H9 (cell line): ENCODE results near the gene BAIAP2. TPM values are rescaled to one million over a fixed set of nuclear protein-coding genes. Genes with fewer than 3 reads are reported as not detected.

ENCODE experiments used
- DNase-seq: peaks from one replicate; pipeline ENCODE4 v3.0.0-alpha.2; 2017
- H2AFZ ChIP-seq: one replicate; pipeline ENCODE4 v1.6.1; 2013; ENCODE audit warnings: mild to moderate bottlenecking, low read length, control low read depth, moderate library complexity
- H2AK5ac ChIP-seq: 2 replicates; pipeline ENCODE4 v1.6.1; 2013; ENCODE audit warnings: low read length, control low read depth, mixed read lengths; ENCODE audit not compliant: insufficient read length
- H2BK120ac ChIP-seq: one replicate; pipeline ENCODE4 v1.6.1; 2013; ENCODE audit warnings: low read depth, mild to moderate bottlenecking, low read length, control low read depth, inconsistent platforms; ENCODE audit not compliant: poor library complexity, severe bottlenecking
- H2BK12ac ChIP-seq: 2 replicates; pipeline ENCODE4 v1.6.1; 2013; ENCODE audit warnings: low read length, control low read depth, mixed read lengths, low read depth; ENCODE audit not compliant: insufficient read length
- H2BK15ac ChIP-seq: 2 replicates; pipeline ENCODE4 v1.6.1; 2013; ENCODE audit warnings: low read depth, low read length, control low read depth
- H2BK20ac ChIP-seq: one replicate; pipeline ENCODE4 v1.6.1; 2013; ENCODE audit warnings: low read depth, mild to moderate bottlenecking, low read length, control low read depth, inconsistent platforms; ENCODE audit not compliant: poor library complexity, severe bottlenecking
- H2BK5ac ChIP-seq: 2 replicates; pipeline ENCODE4 v1.6.1; 2013; ENCODE audit warnings: low read length, control low read depth, mixed read lengths; ENCODE audit not compliant: insufficient read length
- H3K14ac ChIP-seq: 2 replicates; pipeline ENCODE4 v1.6.1; 2013; ENCODE audit warnings: low read length, control low read depth; ENCODE audit not compliant: insufficient read depth
- H3K18ac ChIP-seq: 2 replicates; pipeline ENCODE4 v1.6.1; 2013; ENCODE audit warnings: low read depth, mild to moderate bottlenecking, mixed read lengths, low read length, control low read depth; ENCODE audit not compliant: insufficient read length
- H3K23ac ChIP-seq: 2 replicates; pipeline ENCODE4 v1.6.1; 2013; ENCODE audit warnings: low read length, control low read depth, mixed read lengths, low read depth; ENCODE audit not compliant: insufficient read length
- H3K23me2 ChIP-seq: 2 replicates; pipeline ENCODE4 v1.6.1; 2013; ENCODE audit warnings: low read depth, mild to moderate bottlenecking, mixed read lengths, low read length, control low read depth; ENCODE audit not compliant: insufficient read length, poor library complexity, severe bottlenecking
- H3K27ac ChIP-seq: 2 replicates; pipeline ENCODE4 v1.5.1; 2013; ENCODE audit warnings: low read length, control low read depth, mixed read lengths, low read depth; ENCODE audit not compliant: insufficient read length
- H3K27me3 ChIP-seq: 2 replicates; pipeline ENCODE4 v1.6.1; 2013; ENCODE audit warnings: low read length, control low read depth, inconsistent platforms; ENCODE audit not compliant: insufficient read depth
- H3K4ac ChIP-seq: 2 replicates; pipeline ENCODE4 v1.6.1; 2013; ENCODE audit warnings: low read depth, mild to moderate bottlenecking, control low read depth, inconsistent platforms, low read length, moderate library complexity
- H3K4me1 ChIP-seq: 2 replicates; pipeline ENCODE4 v1.6.1; 2013; ENCODE audit warnings: low read length, control low read depth, inconsistent platforms; ENCODE audit not compliant: insufficient read depth
- H3K4me2 ChIP-seq: 2 replicates; pipeline ENCODE4 v1.6.1; 2013; ENCODE audit warnings: low read length, control low read depth, mixed read lengths; ENCODE audit not compliant: insufficient read length, insufficient read depth
- H3K56ac ChIP-seq: 2 replicates; pipeline ENCODE4 v1.6.1; 2013; ENCODE audit warnings: low read depth, mild to moderate bottlenecking, mixed read lengths, low read length, control low read depth; ENCODE audit not compliant: insufficient read length
- H3K79me1 ChIP-seq: 2 replicates; pipeline ENCODE4 v1.6.1; 2013; ENCODE audit warnings: low read depth, mild to moderate bottlenecking, moderate library complexity, low read length, control low read depth, inconsistent platforms; ENCODE audit not compliant: insufficient read depth, poor library complexity, severe bottlenecking
- H3K79me2 ChIP-seq: 2 replicates; pipeline ENCODE4 v1.6.1; 2013; ENCODE audit warnings: low read length, control low read depth, inconsistent platforms; ENCODE audit not compliant: insufficient read depth
- H3K9ac ChIP-seq: 2 replicates; pipeline ENCODE4 v1.6.1; 2013; ENCODE audit warnings: low read length, control low read depth, mixed read lengths; ENCODE audit not compliant: insufficient read length; ENCODE audit errors: extremely low read depth
- H3K9me3 ChIP-seq: one replicate; pipeline ENCODE4 v1.6.1; 2013; ENCODE audit warnings: low read depth, low read length, inconsistent platforms; ENCODE audit not compliant: control insufficient read depth
- H3T11ph ChIP-seq: one replicate; pipeline ENCODE4 v1.6.1; 2013; ENCODE audit warnings: mild to moderate bottlenecking, low read length, control low read depth, inconsistent platforms
- H4K20me1 ChIP-seq: one replicate; pipeline ENCODE4 v1.6.1; 2013; ENCODE audit not compliant: control insufficient read depth, insufficient read length, insufficient read depth
- H4K5ac ChIP-seq: 2 replicates; pipeline ENCODE4 v1.6.1; 2013; ENCODE audit warnings: low read depth, mild to moderate bottlenecking, mixed read lengths, low read length, control low read depth; ENCODE audit not compliant: insufficient read length
- H4K8ac ChIP-seq: replicated peaks from 2 replicates; pipeline ENCODE4 v1.6.1; 2013; ENCODE audit warnings: low read length, control low read depth, mixed read lengths, low read depth; ENCODE audit not compliant: insufficient read length
- H4K91ac ChIP-seq: 2 replicates; pipeline ENCODE4 v1.6.1; 2013; ENCODE audit warnings: low read depth, mild to moderate bottlenecking, moderate library complexity, mixed read lengths, low read length, control low read depth; ENCODE audit not compliant: insufficient read length
- H3K27ac Mint-ChIP-seq, 3 experiments: 2 replicates in 2 of 3; 3 replicates in 1 of 3; pipeline ENCODE4 v1.8.0; 2020 to 2021; ENCODE audit warnings: mixed read lengths in 3 of 3, mild to moderate bottlenecking in 1 of 3, moderate library complexity in 1 of 3
- H3K27me3 Mint-ChIP-seq: 2 replicates; pipeline ENCODE4 v1.8.0; 2021; ENCODE audit warnings: low read depth, mild to moderate bottlenecking, moderate library complexity, mixed read lengths
- H3K36me3 Mint-ChIP-seq, 3 experiments: 2 replicates in 2 of 3; 3 replicates in 1 of 3; pipeline ENCODE4 v1.8.0; 2020 to 2021; ENCODE audit warnings: low read depth in 3 of 3, mixed read lengths in 3 of 3; ENCODE audit not compliant: insufficient read depth in 1 of 3
- H3K4me1 Mint-ChIP-seq, 2 experiments: 2 replicates each; pipeline ENCODE4 v1.8.0; 2020; ENCODE audit warnings: mixed read lengths in 2 of 2
- H3K4me3 Mint-ChIP-seq, 2 experiments: 2 replicates in 1 of 2; 3 replicates in 1 of 2; pipeline ENCODE4 v1.8.0; 2020 to 2021; ENCODE audit warnings: mild to moderate bottlenecking in 2 of 2, mixed read lengths in 2 of 2, moderate library complexity in 1 of 2
- H3K9me3 Mint-ChIP-seq, 2 experiments: 2 replicates in 1 of 2; 3 replicates in 1 of 2; pipeline ENCODE4 v1.8.0; 2020; ENCODE audit warnings: mild to moderate bottlenecking in 2 of 2, mixed read lengths in 2 of 2, moderate library complexity in 1 of 2
- WGBS: extraction: QIAGEN DNeasy Blood & Tissue Kit; methylation state at CpG from one replicate; pipeline ENCODE4 v1.1.7; 2013; ENCODE audit warnings: missing lambda C conversion rate, low lambda C conversion rate, mixed read lengths; ENCODE audit not compliant: insufficient read length; ENCODE audit errors: extremely low coverage; 5-methylcytosine and 5-hydroxymethylcytosine counted together
- total RNA-seq: library from RNA; stranded (reverse); gene quantifications from 2 replicates; pipeline ENCODE4 v1.2.1, GENCODE V29; 2021
- TF ChIP-seq, protein P1 (sequence below): fragments of 200-600 bp; sonication (generic); conservative IDR thresholded peaks from 3 replicates; pipeline ENCODE4 v1.8.0; 2021; ENCODE audit warnings: antibody characterized with exemption, mild to moderate bottlenecking

The BAIAP2 gene
- total RNA-seq, 1 experiment from 2014 or later: 27.8 TPM

GRCh38 chr17:81138083-81138482 is 103.1 kb downstream of the BAIAP2 start:
- Histone ChIP-seq H3K23ac (no peak overlapping the region), H3T11ph (no peak overlapping the region), H3K79me2 (no peaks in the 10 kb centered on the region), H2AFZ (no peak overlapping the region), H2BK12ac (no peak overlapping the region), H3K23me2 (no peaks in the 10 kb centered on the region), H3K9me3 (no peaks in the 10 kb centered on the region), H4K5ac (peak overlapping the region; percentile 13), H4K91ac (no peak overlapping the region), H3K4me2 (no peak overlapping the region), H2AK5ac (no peak overlapping the region), H3K27ac (no peak overlapping the region), H2BK15ac (no peak overlapping the region), H4K8ac (peak overlapping the region; percentile 16), H3K9ac (no peak overlapping the region), H2BK120ac (no peak overlapping the region), H3K4ac (no peak overlapping the region), H3K18ac (no peak overlapping the region), H3K79me1 (no peaks in the 10 kb centered on the region), H4K20me1 (no peaks in the 10 kb centered on the region), H3K4me1 (no peaks in the 10 kb centered on the region), H3K27me3 (no peaks in the 10 kb centered on the region), H3K56ac (no peak overlapping the region), H2BK20ac (no peak overlapping the region), H2BK5ac (no peak overlapping the region), H3K14ac (no peak overlapping the region)
- TF ChIP-seq, protein P1, sequence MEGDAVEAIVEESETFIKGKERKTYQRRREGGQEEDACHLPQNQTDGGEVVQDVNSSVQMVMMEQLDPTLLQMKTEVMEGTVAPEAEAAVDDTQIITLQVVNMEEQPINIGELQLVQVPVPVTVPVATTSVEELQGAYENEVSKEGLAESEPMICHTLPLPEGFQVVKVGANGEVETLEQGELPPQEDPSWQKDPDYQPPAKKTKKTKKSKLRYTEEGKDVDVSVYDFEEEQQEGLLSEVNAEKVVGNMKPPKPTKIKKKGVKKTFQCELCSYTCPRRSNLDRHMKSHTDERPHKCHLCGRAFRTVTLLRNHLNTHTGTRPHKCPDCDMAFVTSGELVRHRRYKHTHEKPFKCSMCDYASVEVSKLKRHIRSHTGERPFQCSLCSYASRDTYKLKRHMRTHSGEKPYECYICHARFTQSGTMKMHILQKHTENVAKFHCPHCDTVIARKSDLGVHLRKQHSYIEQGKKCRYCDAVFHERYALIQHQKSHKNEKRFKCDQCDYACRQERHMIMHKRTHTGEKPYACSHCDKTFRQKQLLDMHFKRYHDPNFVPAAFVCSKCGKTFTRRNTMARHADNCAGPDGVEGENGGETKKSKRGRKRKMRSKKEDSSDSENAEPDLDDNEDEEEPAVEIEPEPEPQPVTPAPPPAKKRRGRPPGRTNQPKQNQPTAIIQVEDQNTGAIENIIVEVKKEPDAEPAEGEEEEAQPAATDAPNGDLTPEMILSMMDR: no peak
- WGBS: no CpG with 5 or more reads among the region's 15 CpGs
- H3K27ac Mint-ChIP-seq: peak overlapping the region in 1 of 3 experiments; percentile 14; a peak in 2 of 7 replicates
- no peak for DNase-seq
- H3K4me1 Mint-ChIP-seq: peaks cover 0 to 8% of the 10 kb centered on the region in 2 experiments; a peak in 2 of 4 replicates
- H3K27me3 Mint-ChIP-seq: peaks cover 1% of the 10 kb centered on the region; the same call in 1 of the 2 replicates
- peaks cover 15 to 17% of the 10 kb centered on the region in 2 experiments for H3K9me3 Mint-ChIP-seq
- peaks cover 0 to 7% (median 0%) of the 10 kb centered on the region in 3 experiments; a peak in 3 of 7 replicates for H3K36me3 Mint-ChIP-seq
- H3K4me3 Mint-ChIP-seq: peak overlapping the region in 1 of 2 experiments; percentile 55; a peak in 2 of 5 replicates
